HUES6 (cell line): Measurements from ENCODE around the gene PIGZ.

Source experiments
- H3K27ac ChIP-seq: 2 replicates; pipeline ENCODE4 v1.7.0; 2013; ENCODE audit warnings: low read depth, mild to moderate bottlenecking, low read length, inconsistent platforms
- H3K27me3 ChIP-seq: 2 replicates; pipeline ENCODE4 v1.6.1; 2013; ENCODE audit warnings: low read length; ENCODE audit not compliant: control insufficient read depth, insufficient read depth
- H3K36me3 ChIP-seq: 2 replicates; pipeline ENCODE4 v1.6.1; 2013; ENCODE audit warnings: low read length; ENCODE audit not compliant: control insufficient read depth, insufficient read depth
- H3K4me1 ChIP-seq: 2 replicates; pipeline ENCODE4 v1.6.1; 2013; ENCODE audit warnings: low read length; ENCODE audit not compliant: control insufficient read depth, insufficient read depth
- H3K4me3 ChIP-seq: 2 replicates; pipeline ENCODE4 v1.5.1; 2013; ENCODE audit warnings: low read depth, low read length
- H3K9ac ChIP-seq: one replicate; pipeline ENCODE4 v1.6.1; 2013; ENCODE audit warnings: mild to moderate bottlenecking, low read length
- H3K9me3 ChIP-seq: 2 replicates; pipeline ENCODE4 v1.6.1; 2013; ENCODE audit warnings: low read depth, low read length; ENCODE audit not compliant: control insufficient read depth, insufficient read depth

PIGZ gene

GRCh38 chr3:197008436-197009209 lies 40.0 kb upstream of the PIGZ start:
- H3K36me3 ChIP-seq = no peaks in the 10 kb centered on the region
- no peak overlapping the region for H3K4me3 ChIP-seq
- no peaks in the 10 kb centered on the region for H3K9me3 ChIP-seq
- no peak overlapping the region for H3K9ac ChIP-seq
- H3K27me3 ChIP-seq = peaks cover 16% of the 10 kb centered on the region
- no peak overlapping the region for H3K27ac ChIP-seq
- peaks cover 12% of the 10 kb centered on the region for H3K4me1 ChIP-seq

GRCh38 chr3:197007953-197008352 lies 39.3 kb upstream of the PIGZ start:
- Histone ChIP-seq H3K4me3 (no peak overlapping the region), H3K36me3 (no peaks in the 10 kb centered on the region), H3K9ac (no peak overlapping the region), H3K27ac (no peak overlapping the region), H3K4me1 (peaks cover 12% of the 10 kb centered on the region), H3K27me3 (peaks cover 18% of the 10 kb centered on the region), H3K9me3 (no peaks in the 10 kb centered on the region)

- peaks cover 12% of the 10 kb centered on the region for H3K4me1 ChIP-seq
- no peak overlapping the region for H3K9ac ChIP-seq
- H3K27ac ChIP-seq = no peak overlapping the region
- no peak overlapping the region for H3K4me3 ChIP-seq
- H3K27me3 ChIP-seq = peaks cover 18% of the 10 kb centered on the region
- H3K9me3 ChIP-seq = no peaks in the 10 kb centered on the region
- H3K36me3 ChIP-seq = no peaks in the 10 kb centered on the region
Measured at GRCh38 chr3:197007296-197007940, 38.8 kb upstream of the PIGZ start.

GRCh38 chr3:197006860-197007259 lies 38.2 kb upstream of the PIGZ start:
- Histone ChIP-seq H3K27ac (no peak overlapping the region), H3K36me3 (no peaks in the 10 kb centered on the region), H3K9ac (no peak overlapping the region), H3K4me1 (peaks cover 12% of the 10 kb centered on the region), H3K9me3 (no peaks in the 10 kb centered on the region), H3K4me3 (no peak overlapping the region), H3K27me3 (peaks cover 18% of the 10 kb centered on the region)

GRCh38 chr3:197006446-197006845 lies 37.8 kb upstream of the PIGZ start:
- H3K27me3 ChIP-seq = peaks cover 18% of the 10 kb centered on the region
- peaks cover 12% of the 10 kb centered on the region for H3K4me1 ChIP-seq
- H3K4me3 ChIP-seq = no peak overlapping the region
- no peaks in the 10 kb centered on the region for H3K9me3 ChIP-seq
- H3K36me3 ChIP-seq = no peaks in the 10 kb centered on the region
- no peak overlapping the region for H3K9ac ChIP-seq
- H3K27ac ChIP-seq = no peak overlapping the region

GRCh38 chr3:197003461-197004385 lies 35.1 kb upstream of the PIGZ start:
- H3K27me3 ChIP-seq = peaks cover 18% of the 10 kb centered on the region
- H3K9ac ChIP-seq = peak overlapping the region; percentile 61
- no peak overlapping the region for H3K27ac ChIP-seq
- H3K36me3 ChIP-seq = no peaks in the 10 kb centered on the region
- no peaks in the 10 kb centered on the region for H3K9me3 ChIP-seq
- H3K4me1 ChIP-seq = peaks cover 12% of the 10 kb centered on the region
- peak overlapping the region; percentile 44 for H3K4me3 ChIP-seq

- H3K4me3 ChIP-seq = peak overlapping the region; percentile 50
- no peak overlapping the region for H3K9ac ChIP-seq
- H3K27me3 ChIP-seq = peaks cover 18% of the 10 kb centered on the region
- H3K27ac ChIP-seq = no peak overlapping the region
- peaks cover 7% of the 10 kb centered on the region for H3K4me1 ChIP-seq
- H3K36me3 ChIP-seq = no peaks in the 10 kb centered on the region
- no peaks in the 10 kb centered on the region for H3K9me3 ChIP-seq
Measured at GRCh38 chr3:197002701-197003454, 34.2 kb upstream of the PIGZ start.

- Histone ChIP-seq H3K9ac (no peak overlapping the region), H3K27ac (no peak overlapping the region), H3K4me3 (peak overlapping the region; percentile 50), H3K36me3 (no peaks in the 10 kb centered on the region), H3K27me3 (peaks cover 18% of the 10 kb centered on the region), H3K9me3 (no peaks in the 10 kb centered on the region), H3K4me1 (peaks cover 5% of the 10 kb centered on the region; the same call in 1 of the 2 replicates)
Measured at GRCh38 chr3:197001972-197002700, 33.5 kb upstream of the PIGZ start.

GRCh38 chr3:197001106-197001971 lies 32.7 kb upstream of the PIGZ start:
- Histone ChIP-seq H3K4me3 (no peak overlapping the region), H3K4me1 (peaks cover 5% of the 10 kb centered on the region; the same call in 1 of the 2 replicates), H3K36me3 (no peaks in the 10 kb centered on the region), H3K9ac (no peak overlapping the region), H3K9me3 (no peaks in the 10 kb centered on the region), H3K27ac (no peak overlapping the region), H3K27me3 (peaks cover 18% of the 10 kb centered on the region)
